GM19043 (cell line): ENCODE measurements around the gene PARPBP.
A peak's percentile ranks its signal among the peaks of the same experiment; 100 is the strongest.
"Not testable (repeated sequence)": the region's sequence is repeated elsewhere in the genome, so short reads cannot be mapped to it uniquely, and the experiment has no call there.

ENCODE experiments used
- ATAC-seq: cut with Tn5 transposase; IDR thresholded peaks from one replicate; pipeline ENCODE4 v1.9.1; 2021; ENCODE audit warnings: low read depth; ENCODE audit not compliant: unreplicated experiment

The PARPBP gene

GRCh38 chr12:102119674-102120563 lies at the start of gene PARPBP, which contains the start of gene NUP37:
Gene PARPBP (plus strand): TSS chr12:102120183. CDS start chr12:102123889, 3,706 bp downstream.
Gene NUP37 (minus strand): TSS chr12:102120114. CDS start chr12:102118518, 1,596 bp downstream.
- ATAC-seq: peak; percentile 96

GRCh38 chr12:102072092-102072491 lies 47.9 kb upstream of the PARPBP start:
- not testable (repeated sequence) for ATAC-seq

- ATAC-seq: no peak
Observed at GRCh38 chr12:102080842-102081241, 39.1 kb upstream of the PARPBP start.

GRCh38 chr12:102089228-102089835 lies 30.7 kb upstream of the PARPBP start:
- not testable (repeated sequence) for ATAC-seq

- ATAC-seq: no peak
Observed at GRCh38 chr12:102093319-102093718, 26.7 kb upstream of the PARPBP start.

- ATAC-seq: no peak
Observed at GRCh38 chr12:102095677-102096263, 24.2 kb upstream of the PARPBP start.

- ATAC-seq: no peak
Observed at GRCh38 chr12:102096855-102097254, 23.1 kb upstream of the PARPBP start.

GRCh38 chr12:102106905-102107304 lies 13.1 kb upstream of the PARPBP start:
- ATAC-seq: no peak

- no peak for ATAC-seq
Observed at GRCh38 chr12:102107970-102108369, 12.0 kb upstream of the PARPBP start.

GRCh38 chr12:102110782-102111181 lies 9.2 kb upstream of the PARPBP start:
- no peak for ATAC-seq

- no peak for ATAC-seq
Observed at GRCh38 chr12:102114212-102114611, 5.8 kb upstream of the PARPBP start.

- ATAC-seq: no peak
Observed at GRCh38 chr12:102116392-102116791, 3.6 kb upstream of the PARPBP start.

GRCh38 chr12:102118874-102119273 lies 1.1 kb upstream of the PARPBP start:
- no peak for ATAC-seq

GRCh38 chr12:102120564-102120873 lies 536 bp downstream of the PARPBP start:
- no peak for ATAC-seq

GRCh38 chr12:102120886-102121285 lies 903 bp downstream of the PARPBP start:
- ATAC-seq: no peak

GRCh38 chr12:102121328-102121727 lies 1.3 kb downstream of the PARPBP start:
- ATAC-seq: not testable (repeated sequence)

- not testable (repeated sequence) for ATAC-seq
Observed at GRCh38 chr12:102130720-102131119, 10.7 kb downstream of the PARPBP start.

GRCh38 chr12:102131442-102131841 lies 11.5 kb downstream of the PARPBP start:
- ATAC-seq: not testable (repeated sequence)

GRCh38 chr12:102137619-102138018 lies 17.6 kb downstream of the PARPBP start:
- ATAC-seq: not testable (repeated sequence)

- not testable (repeated sequence) for ATAC-seq
Observed at GRCh38 chr12:102142866-102143373, 22.9 kb downstream of the PARPBP start.

GRCh38 chr12:102144221-102144620 lies 24.2 kb downstream of the PARPBP start:
- ATAC-seq: no peak
